SK-N-SH treated with all-trans-retinoic acid at 6 μM for 48 hours (cell line): ENCODE results near the gene STEAP2.

Experiments
- ARNTL ChIP-seq: fragments of 450-650 bp; formaldehyde crosslinking; IDR thresholded peaks from 2 replicates; pipeline ENCODE4 v1.5.0; 2020; ENCODE audit warnings: low read depth, mild to moderate bottlenecking, moderate library complexity, borderline replicate concordance
- BACH2 ChIP-seq: fragments of 250-450 bp; sonication (Bioruptor Pico); IDR thresholded peaks from 2 replicates; pipeline ENCODE4 v1.9.0; 2021; ENCODE audit warnings: mild to moderate bottlenecking, borderline replicate concordance
- ISL1 ChIP-seq: fragments of 250-450 bp; sonication (Bioruptor Pico); IDR thresholded peaks from 2 replicates; pipeline ENCODE4 v2.1.2; 2022; ENCODE audit warnings: mild to moderate bottlenecking, moderate library complexity
- TCF4 ChIP-seq: fragments of 250-450 bp; sonication (Bioruptor Pico); IDR thresholded peaks from 2 replicates; pipeline ENCODE4 v1.8.0; 2021; ENCODE audit warnings: mild to moderate bottlenecking, moderate library complexity, borderline replicate concordance
- TOX ChIP-seq: fragments of 250-450 bp; sonication (Bioruptor Pico); IDR thresholded peaks from 2 replicates; pipeline ENCODE4 v1.8.0; 2021; ENCODE audit warnings: mild to moderate bottlenecking, moderate library complexity, borderline replicate concordance
- ZC3H10 ChIP-seq: fragments of 250-450 bp; sonication (Bioruptor Pico); IDR thresholded peaks from 2 replicates; pipeline ENCODE4 v1.5.1; 2021; ENCODE audit warnings: mild to moderate bottlenecking, moderate library complexity
- ZFP3 ChIP-seq: fragments of 250-450 bp; sonication (Bioruptor Pico); IDR thresholded peaks from 2 replicates; pipeline ENCODE4 v1.5.0; 2020; ENCODE audit warnings: mild to moderate bottlenecking, moderate library complexity
- ZFP30 ChIP-seq: fragments of 450-650 bp; formaldehyde crosslinking; IDR thresholded peaks from 2 replicates; pipeline ENCODE4 v1.5.0; 2022; ENCODE audit warnings: mild to moderate bottlenecking, moderate library complexity
- ZNF70 ChIP-seq: fragments of 450-650 bp; formaldehyde crosslinking; IDR thresholded peaks from 2 replicates; pipeline ENCODE4 v1.5.0; 2020; ENCODE audit warnings: mild to moderate bottlenecking, moderate library complexity
- TF ChIP-seq, protein P1 (sequence below): fragments of 250-450 bp; sonication (Bioruptor Pico); IDR thresholded peaks from 2 replicates; pipeline ENCODE4 v1.8.0; 2020; ENCODE audit warnings: mild to moderate bottlenecking, moderate library complexity, borderline replicate concordance
- TF ChIP-seq, protein P2 (sequence below): fragments of 250-450 bp; sonication (Bioruptor Pico); IDR thresholded peaks from 2 replicates; pipeline ENCODE4 v1.5.1; 2020; ENCODE audit warnings: low read depth, mild to moderate bottlenecking, moderate library complexity
- TF ChIP-seq, protein P3 (sequence below): fragments of 250-450 bp; sonication (Bioruptor Pico); IDR thresholded peaks from 2 replicates; pipeline ENCODE4 v1.5.1; 2021; ENCODE audit warnings: mild to moderate bottlenecking, moderate library complexity

DNA sequence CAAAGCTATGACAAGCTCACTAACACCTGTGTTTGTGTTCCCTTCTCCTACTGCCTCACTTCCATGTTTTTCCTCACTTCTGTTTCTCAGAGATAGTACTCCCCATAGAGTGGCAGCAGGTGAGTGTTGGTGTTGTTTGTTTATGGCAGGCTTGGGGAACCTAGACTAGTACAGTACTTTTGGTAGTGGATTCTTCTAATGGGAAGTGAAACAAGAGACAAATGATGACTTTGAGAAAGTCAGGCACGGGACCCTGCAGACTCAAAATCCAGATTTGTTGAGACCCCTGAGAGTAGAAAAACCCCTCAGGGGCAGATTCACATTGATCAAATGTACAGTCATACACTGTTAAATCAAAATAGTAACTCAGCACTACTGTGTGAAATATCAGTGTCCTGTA is 27.0 kb downstream of the STEAP2 start:
- TF ChIP-seq TCF4 (CRISPR knock-in tag), result no peak
- no peak for TF ChIP-seq ZFP3 (CRISPR knock-in tag)
- TF ChIP-seq ARNTL (CRISPR knock-in tag), result no peak
- TF ChIP-seq, protein P1, sequence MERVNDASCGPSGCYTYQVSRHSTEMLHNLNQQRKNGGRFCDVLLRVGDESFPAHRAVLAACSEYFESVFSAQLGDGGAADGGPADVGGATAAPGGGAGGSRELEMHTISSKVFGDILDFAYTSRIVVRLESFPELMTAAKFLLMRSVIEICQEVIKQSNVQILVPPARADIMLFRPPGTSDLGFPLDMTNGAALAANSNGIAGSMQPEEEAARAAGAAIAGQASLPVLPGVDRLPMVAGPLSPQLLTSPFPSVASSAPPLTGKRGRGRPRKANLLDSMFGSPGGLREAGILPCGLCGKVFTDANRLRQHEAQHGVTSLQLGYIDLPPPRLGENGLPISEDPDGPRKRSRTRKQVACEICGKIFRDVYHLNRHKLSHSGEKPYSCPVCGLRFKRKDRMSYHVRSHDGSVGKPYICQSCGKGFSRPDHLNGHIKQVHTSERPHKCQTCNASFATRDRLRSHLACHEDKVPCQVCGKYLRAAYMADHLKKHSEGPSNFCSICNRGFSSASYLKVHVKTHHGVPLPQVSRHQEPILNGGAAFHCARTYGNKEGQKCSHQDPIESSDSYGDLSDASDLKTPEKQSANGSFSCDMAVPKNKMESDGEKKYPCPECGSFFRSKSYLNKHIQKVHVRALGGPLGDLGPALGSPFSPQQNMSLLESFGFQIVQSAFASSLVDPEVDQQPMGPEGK, result no peak
- TF ChIP-seq BACH2 (CRISPR knock-in tag), result no peak
- TF ChIP-seq ZFP30 (CRISPR knock-in tag), result no peak
- no peak for TF ChIP-seq ZC3H10 (CRISPR knock-in tag)
- TF ChIP-seq, protein P2, sequence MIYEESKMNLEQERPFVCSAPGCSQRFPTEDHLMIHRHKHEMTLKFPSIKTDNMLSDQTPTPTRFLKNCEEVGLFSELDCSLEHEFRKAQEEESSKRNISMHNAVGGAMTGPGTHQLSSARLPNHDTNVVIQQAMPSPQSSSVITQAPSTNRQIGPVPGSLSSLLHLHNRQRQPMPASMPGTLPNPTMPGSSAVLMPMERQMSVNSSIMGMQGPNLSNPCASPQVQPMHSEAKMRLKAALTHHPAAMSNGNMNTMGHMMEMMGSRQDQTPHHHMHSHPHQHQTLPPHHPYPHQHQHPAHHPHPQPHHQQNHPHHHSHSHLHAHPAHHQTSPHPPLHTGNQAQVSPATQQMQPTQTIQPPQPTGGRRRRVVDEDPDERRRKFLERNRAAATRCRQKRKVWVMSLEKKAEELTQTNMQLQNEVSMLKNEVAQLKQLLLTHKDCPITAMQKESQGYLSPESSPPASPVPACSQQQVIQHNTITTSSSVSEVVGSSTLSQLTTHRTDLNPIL (CRISPR knock-in tag), result no peak
- no peak for TF ChIP-seq TOX
- TF ChIP-seq, protein P3, sequence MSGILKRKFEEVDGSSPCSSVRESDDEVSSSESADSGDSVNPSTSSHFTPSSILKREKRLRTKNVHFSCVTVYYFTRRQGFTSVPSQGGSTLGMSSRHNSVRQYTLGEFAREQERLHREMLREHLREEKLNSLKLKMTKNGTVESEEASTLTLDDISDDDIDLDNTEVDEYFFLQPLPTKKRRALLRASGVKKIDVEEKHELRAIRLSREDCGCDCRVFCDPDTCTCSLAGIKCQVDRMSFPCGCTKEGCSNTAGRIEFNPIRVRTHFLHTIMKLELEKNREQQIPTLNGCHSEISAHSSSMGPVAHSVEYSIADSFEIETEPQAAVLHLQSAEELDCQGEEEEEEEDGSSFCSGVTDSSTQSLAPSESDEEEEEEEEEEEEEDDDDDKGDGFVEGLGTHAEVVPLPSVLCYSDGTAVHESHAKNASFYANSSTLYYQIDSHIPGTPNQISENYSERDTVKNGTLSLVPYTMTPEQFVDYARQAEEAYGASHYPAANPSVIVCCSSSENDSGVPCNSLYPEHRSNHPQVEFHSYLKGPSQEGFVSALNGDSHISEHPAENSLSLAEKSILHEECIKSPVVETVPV (CRISPR knock-in tag), result no peak
- no peak for TF ChIP-seq ZNF70 (CRISPR knock-in tag)
- no peak for TF ChIP-seq ISL1 (CRISPR knock-in tag)
